Adipocyte (in vitro differentiated cells): ENCODE data around the gene DLK1.
A peak's percentile ranks its signal among the peaks of the same experiment; 100 is the strongest.

Source experiments
- DNase-seq: peaks from one replicate; pipeline ENCODE4 v3.0.0-alpha.2; 2015; ENCODE audit warnings: low read depth
- H3K27me3 ChIP-seq: replicated peaks from 2 replicates; pipeline ENCODE4 v1.7.0; 2013; ENCODE audit warnings: mild to moderate bottlenecking, low read length, moderate library complexity; ENCODE audit not compliant: control insufficient read depth, insufficient read depth
- H3K36me3 ChIP-seq: 2 replicates; pipeline ENCODE4 v1.7.0; 2013; ENCODE audit warnings: low read length, mild to moderate bottlenecking, moderate library complexity; ENCODE audit not compliant: control insufficient read depth, insufficient read depth, severe bottlenecking
- H3K4me1 ChIP-seq: 2 replicates; pipeline ENCODE4 v1.7.0; 2013; ENCODE audit warnings: mild to moderate bottlenecking, low read length, moderate library complexity; ENCODE audit not compliant: control insufficient read depth, insufficient read depth
- H3K4me3 ChIP-seq: 2 replicates; pipeline ENCODE4 v1.7.0; 2013; ENCODE audit warnings: mild to moderate bottlenecking, low read length, moderate library complexity
- H3K9ac ChIP-seq: 2 replicates; pipeline ENCODE4 v1.7.0; 2013; ENCODE audit warnings: mild to moderate bottlenecking, low read length, moderate library complexity
- H3K9me3 ChIP-seq: 2 replicates; pipeline ENCODE4 v1.7.0; 2013; ENCODE audit warnings: mild to moderate bottlenecking, low read length, moderate library complexity; ENCODE audit not compliant: control insufficient read depth

DLK1 gene

DNA sequence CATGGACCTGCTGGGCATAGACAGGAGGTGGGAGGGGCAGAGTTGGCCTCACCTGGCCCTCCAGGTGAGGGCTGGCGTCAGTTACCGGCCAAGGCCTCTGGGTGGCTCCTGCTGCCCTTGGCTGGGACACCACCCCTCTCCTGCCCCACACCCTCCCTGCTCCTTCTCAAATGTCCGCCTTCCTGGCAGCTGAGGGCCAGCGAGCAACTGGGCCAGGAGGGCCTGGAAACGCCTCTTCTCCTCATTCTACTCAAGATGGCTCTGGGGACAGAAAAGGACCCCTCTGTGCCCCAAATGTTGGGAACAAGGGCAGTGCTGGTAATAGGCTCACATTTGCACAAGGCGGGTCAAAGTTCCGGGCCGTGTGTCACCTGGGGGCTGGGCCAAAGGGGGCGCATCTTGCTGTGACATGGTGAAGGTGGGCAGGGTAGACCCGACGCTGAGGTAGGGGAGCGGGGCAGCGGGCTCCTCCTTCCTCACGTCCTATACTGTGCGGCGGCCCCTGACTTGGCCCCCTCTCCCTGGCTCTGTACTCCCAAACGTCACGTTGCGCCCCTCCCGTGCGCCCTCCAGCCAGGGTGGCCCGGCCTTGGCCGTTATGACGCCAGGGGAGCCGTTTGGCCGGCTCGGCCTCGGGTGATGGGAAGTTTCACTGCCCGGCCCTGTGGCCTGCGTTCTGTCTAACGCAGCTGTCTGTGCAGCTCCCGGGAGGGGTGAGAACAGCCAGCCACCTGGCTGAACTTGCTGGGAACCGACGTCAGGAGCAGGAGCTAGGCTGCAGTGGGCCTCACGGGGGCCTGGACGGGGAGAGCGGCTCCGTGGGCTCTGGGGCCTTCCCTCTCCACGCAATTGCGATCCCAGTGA is 18.0 kb upstream of the DLK1 start:
- peaks cover 44% of the 10 kb centered on the region for H3K27me3 ChIP-seq
- no peak for DNase-seq
- no peaks in the 10 kb centered on the region for H3K9me3 ChIP-seq
- H3K4me1 ChIP-seq: peaks cover 3% of the 10 kb centered on the region
- H3K9ac ChIP-seq: no peak overlapping the region
- no peak overlapping the region for H3K4me3 ChIP-seq
- no peaks in the 10 kb centered on the region for H3K36me3 ChIP-seq

DNA sequence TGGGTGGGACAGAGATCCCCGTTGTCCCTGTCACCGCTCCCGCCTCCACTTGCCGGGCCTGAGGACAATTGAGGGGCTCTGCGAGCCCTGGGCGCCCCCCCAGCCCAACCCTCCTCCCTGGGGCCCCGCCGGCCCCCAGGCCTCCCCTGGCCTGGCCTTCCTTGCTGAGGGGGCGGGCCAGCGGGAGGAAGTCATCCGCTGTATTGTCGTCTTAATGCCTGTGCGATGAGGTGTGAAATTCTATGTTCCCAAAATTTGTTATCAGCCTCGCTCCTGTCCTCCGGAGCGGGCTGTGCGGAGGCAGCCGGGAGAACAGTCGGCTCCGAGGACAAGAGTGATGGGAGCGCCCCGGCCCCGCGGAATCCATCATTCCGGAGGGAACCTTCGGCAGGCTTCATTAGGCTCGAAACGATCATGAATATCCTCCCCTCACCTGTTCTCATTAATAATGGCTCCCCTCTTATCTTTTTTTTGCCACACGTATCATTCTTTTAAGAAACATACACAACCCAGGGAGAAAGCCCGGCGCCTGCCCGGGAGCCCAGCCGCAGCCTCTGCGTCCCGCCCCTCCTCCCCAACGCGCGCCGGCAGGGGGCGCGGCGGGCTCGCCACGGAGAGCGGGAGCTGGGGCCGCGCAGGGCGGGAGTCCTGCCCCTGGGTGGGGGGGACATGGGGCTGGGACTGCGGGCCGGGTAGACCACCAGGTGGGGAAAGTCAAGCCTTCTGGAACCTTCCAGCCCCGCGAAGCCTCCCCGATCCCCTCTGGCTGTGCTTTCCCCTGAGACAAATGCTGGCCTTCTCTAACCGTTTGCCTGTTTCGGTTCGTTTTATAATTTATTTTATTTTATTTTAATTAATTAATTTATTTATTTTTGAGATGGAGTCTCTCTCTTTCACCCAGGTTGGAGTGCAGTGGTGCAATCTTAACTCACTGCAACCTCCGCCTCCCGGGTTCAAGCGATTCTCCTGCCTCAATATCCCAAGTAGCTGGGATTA is 17.1 kb upstream of the DLK1 start:
- Histone ChIP-seq H3K27me3 (peaks cover 41% of the 10 kb centered on the region), H3K36me3 (no peaks in the 10 kb centered on the region), H3K4me3 (peak overlapping the region; percentile 48), H3K4me1 (peaks cover 3% of the 10 kb centered on the region), H3K9ac (no peak overlapping the region), H3K9me3 (no peaks in the 10 kb centered on the region)
- DNase-seq: peak; percentile 74

DNA sequence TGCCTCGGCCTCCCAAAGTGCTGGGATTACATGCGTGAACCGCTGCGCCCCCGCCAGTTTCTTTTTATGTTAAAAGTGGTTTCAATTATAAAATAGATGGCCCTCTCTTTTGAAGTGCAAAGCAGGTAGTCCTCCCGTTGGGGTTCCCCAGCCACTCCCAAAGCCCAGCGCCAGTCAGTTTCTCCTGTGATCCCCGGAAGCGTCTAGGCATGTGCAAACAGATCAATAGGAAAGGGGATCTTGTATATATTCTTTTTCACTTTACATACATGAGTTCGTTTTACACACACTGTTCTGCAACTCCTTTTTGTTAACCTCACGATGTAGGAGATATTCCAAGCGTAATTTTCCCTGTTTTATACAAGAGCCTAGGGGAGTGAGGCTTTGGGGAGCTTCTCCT is 16.3 kb upstream of the DLK1 start:
- no peak for DNase-seq
- H3K36me3 ChIP-seq: no peaks in the 10 kb centered on the region

DNA sequence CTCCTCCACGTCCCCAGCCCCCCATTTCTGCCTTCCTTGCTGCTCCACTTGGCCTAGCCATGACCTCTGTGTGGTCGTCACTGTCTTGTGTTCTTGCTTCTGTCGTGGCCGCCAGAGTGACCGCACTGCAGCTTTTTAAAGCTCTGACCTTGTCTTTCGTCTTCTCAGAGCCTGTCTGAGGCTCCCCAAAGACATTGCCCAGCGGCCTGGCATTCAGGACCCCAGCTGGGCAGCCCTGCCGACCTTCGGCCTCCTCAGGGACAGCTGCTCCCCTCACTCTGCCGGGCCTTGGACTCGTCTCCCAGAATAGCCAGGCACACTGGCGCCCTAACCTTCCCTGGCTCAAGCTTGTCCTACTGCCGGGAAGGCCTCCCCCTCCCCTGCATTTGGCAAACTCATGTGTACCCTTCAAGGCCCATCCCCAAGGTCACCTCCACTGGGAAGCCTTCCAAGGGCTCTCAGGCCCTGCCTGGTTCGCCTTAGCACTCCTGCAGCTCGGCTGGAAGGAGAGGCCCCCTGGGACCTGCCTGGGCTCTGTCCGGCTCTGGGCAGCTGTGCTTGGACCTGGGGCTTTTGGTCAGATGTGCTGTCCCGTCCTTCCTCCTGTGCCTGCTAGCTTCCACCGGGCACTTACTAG is 15.7 kb upstream of the DLK1 start:
- H3K4me3 ChIP-seq: no peak overlapping the region
- no peaks in the 10 kb centered on the region for H3K36me3 ChIP-seq
- no peak for DNase-seq
- peaks cover 3% of the 10 kb centered on the region for H3K4me1 ChIP-seq
- H3K27me3 ChIP-seq: peaks cover 37% of the 10 kb centered on the region
- peaks cover 2% of the 10 kb centered on the region for H3K9me3 ChIP-seq
- no peak overlapping the region for H3K9ac ChIP-seq

More for the DNA sequence above, 16.3 kb upstream of the DLK1 start:
- peaks cover 39% of the 10 kb centered on the region for H3K27me3 ChIP-seq
- H3K4me3 ChIP-seq: no peak overlapping the region
- peaks cover 3% of the 10 kb centered on the region for H3K4me1 ChIP-seq
- no peaks in the 10 kb centered on the region for H3K9me3 ChIP-seq
- no peak overlapping the region for H3K9ac ChIP-seq

DNA sequence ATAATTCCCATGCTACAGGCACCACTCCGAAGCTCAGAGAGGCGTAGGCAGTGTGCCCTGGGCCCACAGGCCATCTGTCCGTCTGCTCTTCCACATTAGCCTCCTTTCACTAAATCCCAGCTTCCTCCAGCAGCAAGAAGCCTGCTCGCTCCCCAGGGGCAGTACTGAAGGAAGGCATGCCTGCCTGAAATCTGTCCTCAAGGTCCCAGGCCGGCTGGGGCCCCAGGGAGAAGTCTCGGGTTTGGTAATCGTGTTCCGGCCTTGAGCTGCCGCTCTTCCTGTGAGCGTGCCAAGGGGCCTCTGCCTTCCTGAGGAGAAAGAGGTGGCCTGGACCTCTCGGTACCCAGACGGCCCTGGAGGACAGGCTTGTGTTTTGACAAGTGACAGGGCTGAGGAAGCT is 15.2 kb upstream of the DLK1 start:
- Histone ChIP-seq H3K4me3 (no peak overlapping the region), H3K36me3 (no peaks in the 10 kb centered on the region), H3K27me3 (peaks cover 34% of the 10 kb centered on the region), H3K9me3 (peaks cover 6% of the 10 kb centered on the region), H3K4me1 (peaks cover 3% of the 10 kb centered on the region), H3K9ac (no peak overlapping the region)
- DNase-seq: no peak

DNA sequence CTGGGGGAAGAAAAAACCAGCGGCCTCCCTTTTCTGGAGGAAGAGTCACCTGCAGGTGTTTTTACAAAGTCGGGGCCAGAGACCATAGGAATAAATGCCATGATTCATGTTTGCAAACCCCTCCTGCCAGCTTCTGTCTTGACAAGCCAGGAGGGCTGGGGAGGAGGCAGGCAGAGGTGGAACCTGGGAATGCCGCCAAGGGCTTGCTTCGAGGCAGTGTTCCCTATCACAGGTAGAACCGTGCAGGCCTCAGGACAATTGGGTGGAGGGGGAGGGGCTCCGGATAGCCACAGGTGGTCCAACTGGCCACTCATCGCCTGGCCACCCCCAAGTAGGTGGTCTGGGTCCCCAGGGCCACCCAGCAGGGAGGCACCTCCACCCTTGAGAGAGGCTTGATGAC is 14.2 kb upstream of the DLK1 start:
- Histone ChIP-seq H3K9me3 (peaks cover 6% of the 10 kb centered on the region), H3K9ac (no peak overlapping the region), H3K27me3 (peaks cover 33% of the 10 kb centered on the region), H3K4me1 (peaks cover 3% of the 10 kb centered on the region), H3K4me3 (no peak overlapping the region), H3K36me3 (no peaks in the 10 kb centered on the region)
- DNase-seq: no peak

DNA sequence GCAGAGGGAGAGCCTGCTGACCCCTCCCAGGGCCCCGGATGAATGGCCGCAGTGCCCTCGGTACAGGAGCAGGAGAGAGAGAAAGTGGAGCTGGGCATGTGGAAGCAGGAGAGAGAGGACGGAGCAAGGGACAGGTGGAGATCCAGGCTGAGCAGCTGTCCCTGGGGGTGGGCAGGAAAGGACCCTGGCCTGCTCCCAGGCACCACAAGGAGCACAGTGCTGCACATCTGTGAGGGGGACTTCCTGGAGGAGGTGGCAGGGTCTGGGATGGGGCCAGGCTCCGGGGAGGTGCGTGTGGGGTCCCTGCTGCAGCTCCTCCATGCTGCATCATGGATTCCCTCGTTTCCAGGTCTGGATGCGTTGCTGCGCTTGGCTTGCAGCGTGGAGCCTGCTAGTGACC is 13.0 kb upstream of the DLK1 start:
- peaks cover 3% of the 10 kb centered on the region for H3K4me1 ChIP-seq
- H3K9ac ChIP-seq: no peak overlapping the region
- H3K4me3 ChIP-seq: no peak overlapping the region
- H3K36me3 ChIP-seq: no peaks in the 10 kb centered on the region
- peaks cover 43% of the 10 kb centered on the region for H3K27me3 ChIP-seq
- H3K9me3 ChIP-seq: peaks cover 6% of the 10 kb centered on the region
- no peak for DNase-seq

DNA sequence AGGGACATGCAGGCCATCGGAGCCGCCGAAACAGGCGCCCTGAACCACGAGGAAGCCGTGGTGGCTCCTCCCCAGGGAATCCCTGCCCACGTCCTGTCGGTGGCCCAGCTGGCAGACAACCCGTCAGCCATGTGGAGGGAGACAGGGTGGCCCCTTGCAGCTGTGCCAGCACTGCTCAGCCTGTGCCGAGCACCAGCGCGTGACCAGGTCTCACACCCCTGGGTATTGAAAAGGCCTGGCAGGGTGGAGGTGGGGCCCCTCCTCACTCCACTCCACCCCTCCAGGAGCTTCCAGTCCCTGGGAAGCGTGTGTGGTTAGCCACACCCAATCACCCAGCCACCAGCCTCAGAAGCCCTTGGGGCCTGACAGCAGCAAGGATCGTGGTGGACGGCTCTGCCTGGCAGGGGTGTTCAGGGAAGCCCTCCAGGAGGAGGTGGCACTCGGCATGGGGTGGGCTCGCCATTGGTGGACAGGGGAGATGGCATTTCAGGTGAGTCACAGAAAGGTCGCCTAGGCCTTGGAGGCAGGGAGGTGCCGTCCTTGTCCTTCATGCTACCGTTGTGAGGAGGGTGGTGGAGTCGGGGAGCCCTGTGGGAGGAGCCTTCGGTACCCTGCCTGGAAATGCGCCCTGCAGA is 12.3 kb upstream of the DLK1 start:
- no peak for DNase-seq
- Histone ChIP-seq H3K4me1 (peaks cover 2% of the 10 kb centered on the region), H3K27me3 (peaks cover 41% of the 10 kb centered on the region), H3K9ac (no peak overlapping the region), H3K36me3 (no peaks in the 10 kb centered on the region), H3K4me3 (no peak overlapping the region), H3K9me3 (peaks cover 6% of the 10 kb centered on the region)

DNA sequence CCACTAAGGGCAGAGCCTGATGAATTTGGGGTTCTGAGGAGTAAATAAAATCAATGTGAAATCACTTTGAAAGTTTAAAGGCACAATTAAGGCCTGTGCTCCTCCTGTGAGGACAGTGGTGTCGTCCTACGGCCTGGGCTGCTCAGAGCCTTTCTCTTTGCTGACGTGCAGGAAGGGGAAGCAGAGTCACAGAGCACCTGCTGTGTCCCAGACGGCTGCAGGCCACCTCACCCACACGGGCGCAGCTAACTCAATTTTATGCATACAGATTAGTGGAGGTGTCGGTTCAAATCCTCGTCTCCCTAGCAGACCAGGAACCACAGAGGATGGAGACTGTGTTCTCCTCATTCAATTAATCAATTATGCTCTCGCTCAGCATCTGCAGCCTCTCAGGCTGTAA is 11.4 kb upstream of the DLK1 start:
- Histone ChIP-seq H3K4me3 (no peak overlapping the region), H3K36me3 (no peaks in the 10 kb centered on the region), H3K27me3 (peaks cover 48% of the 10 kb centered on the region), H3K9me3 (peaks cover 6% of the 10 kb centered on the region), H3K4me1 (no peaks in the 10 kb centered on the region), H3K9ac (no peak overlapping the region)
- DNase-seq: no peak

DNA sequence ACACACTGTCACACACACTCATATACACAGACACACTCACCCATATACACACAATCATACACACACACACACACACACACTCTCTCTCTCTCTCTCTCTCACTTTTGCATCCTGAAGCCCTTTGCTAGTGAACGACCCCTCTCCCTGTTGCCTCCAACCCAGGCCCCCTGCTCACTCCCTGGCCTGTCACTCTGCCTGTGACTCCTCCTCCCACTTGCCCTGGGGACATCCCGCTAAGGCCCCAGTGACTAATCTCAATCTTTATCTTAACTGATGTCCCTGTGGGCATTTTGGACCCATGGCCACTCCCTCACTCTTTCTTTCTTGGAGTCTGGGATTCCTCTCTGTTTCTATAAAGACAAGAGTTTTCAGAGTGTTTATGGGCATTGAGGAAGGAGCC is 10.9 kb upstream of the DLK1 start:
- Histone ChIP-seq H3K27me3 (peaks cover 43% of the 10 kb centered on the region), H3K4me1 (no peaks in the 10 kb centered on the region), H3K4me3 (no peak overlapping the region), H3K9ac (no peak overlapping the region), H3K9me3 (peaks cover 6% of the 10 kb centered on the region), H3K36me3 (no peaks in the 10 kb centered on the region)
- DNase-seq: no peak
